ENCODE data around the gene MFAP4.

Gene MFAP4

GRCh38 chr17:19364699-19365498 lies 22.1 kb downstream of the MFAP4 start:
- H3K4me3 ChIP-seq (ENCODE audit: low read depth, low read length): no peak overlapping the region
- TF ChIP-seq CTCF (IDR thresholded peaks at IDR 0.05; ENCODE audit: borderline replicate concordance, insufficient read depth, low read depth, low read length): no peak

- TF ChIP-seq CTCF (IDR thresholded peaks at IDR 0.05; ENCODE audit: borderline replicate concordance, insufficient read depth, low read depth, low read length): no peak
Measured at GRCh38 chr17:19363460-19364035, 23.4 kb downstream of the MFAP4 start.

GRCh38 chr17:19363114-19363438 lies 23.9 kb downstream of the MFAP4 start:
- H3K4me3 ChIP-seq (ENCODE audit: low read depth, low read length): no peak overlapping the region
- TF ChIP-seq CTCF (IDR thresholded peaks at IDR 0.05; ENCODE audit: borderline replicate concordance, insufficient read depth, low read depth, low read length): no peak

More at GRCh38 chr17:19363460-19364035, 23.4 kb downstream of the MFAP4 start:
- H3K4me3 ChIP-seq (ENCODE audit: low read depth, low read length): no peak overlapping the region

GRCh38 chr17:19362277-19363113 lies 24.5 kb downstream of the MFAP4 start, which contains the start of gene B9D1:
B9D1 (minus strand) TSS chr17:19362723; CDS start chr17:19362569, 154 bp downstream.
- peak within 1 kb of the TSS; percentile 57 for H3K4me3 ChIP-seq (ENCODE audit: low read depth, low read length)
- TF ChIP-seq CTCF (IDR thresholded peaks at IDR 0.05; ENCODE audit: borderline replicate concordance, insufficient read depth, low read depth, low read length): peak; percentile 90

GRCh38 chr17:19361944-19362276 lies 25.1 kb downstream of the MFAP4 start:
- peak overlapping the region; percentile 57 for H3K4me3 ChIP-seq (ENCODE audit: low read depth, low read length)
- TF ChIP-seq CTCF (IDR thresholded peaks at IDR 0.05; ENCODE audit: borderline replicate concordance, insufficient read depth, low read depth, low read length): no peak

GRCh38 chr17:19361326-19361725 lies 25.7 kb downstream of the MFAP4 start:
- H3K4me3 ChIP-seq (ENCODE audit: low read depth, low read length): no peak overlapping the region
- TF ChIP-seq CTCF (IDR thresholded peaks at IDR 0.05; ENCODE audit: borderline replicate concordance, insufficient read depth, low read depth, low read length): no peak
